Astrocyte (in vitro differentiated cells and primary cell): ENCODE measurements around the gene MYLIP. TPM values are rescaled to one million over a fixed set of nuclear protein-coding genes. Genes with fewer than 3 reads are reported as not detected.

Experiments
- DNase-seq: peaks from one replicate; pipeline ENCODE4 v3.0.0-alpha.2; 2010; ENCODE audit warnings: low read depth
- FAIRE-seq: peaks from 2 replicates; lab custom pipeline; 2011; peaks lifted over from hg19 to GRCh38; lab: Jason Lieb, UNC
- H2AFZ ChIP-seq: 2 replicates; pipeline ENCODE4 v1.6.0; 2012; ENCODE audit warnings: low read depth, low read length, inconsistent platforms
- H3K27ac ChIP-seq: 2 replicates; pipeline ENCODE4 v1.5.1; 2011; ENCODE audit warnings: low read depth, low read length, inconsistent platforms
- H3K27me3 ChIP-seq: 2 replicates; pipeline ENCODE4 v1.6.0; 2011; ENCODE audit warnings: low read length, inconsistent platforms; ENCODE audit not compliant: insufficient read depth
- H3K36me3 ChIP-seq: 2 replicates; pipeline ENCODE4 v1.5.1; 2011; ENCODE audit warnings: low read length, inconsistent platforms; ENCODE audit not compliant: insufficient read depth
- H3K4me1 ChIP-seq: 2 replicates; pipeline ENCODE4 v1.5.1; 2011; ENCODE audit warnings: low read length, inconsistent platforms; ENCODE audit not compliant: insufficient read depth
- H3K4me2 ChIP-seq: 2 replicates; pipeline ENCODE4 v1.6.0; 2012; ENCODE audit warnings: low read length, inconsistent platforms
- H3K4me3 ChIP-seq: 2 replicates; pipeline ENCODE4 v1.5.1; 2011; ENCODE audit warnings: low read depth, mild to moderate bottlenecking, low read length, inconsistent platforms; ENCODE audit not compliant: insufficient read depth
- H3K79me2 ChIP-seq: 2 replicates; pipeline ENCODE4 v1.6.0; 2012; ENCODE audit warnings: mild to moderate bottlenecking, low read length, inconsistent platforms; ENCODE audit not compliant: insufficient read depth
- H3K9ac ChIP-seq: 2 replicates; pipeline ENCODE4 v1.6.0; 2012; ENCODE audit warnings: mild to moderate bottlenecking, low read length, inconsistent platforms
- H3K9me3 ChIP-seq: 2 replicates; pipeline ENCODE4 v1.5.1; 2012; ENCODE audit warnings: low read depth, mild to moderate bottlenecking, low read length, inconsistent platforms; ENCODE audit not compliant: insufficient read depth
- H4K20me1 ChIP-seq: 2 replicates; pipeline ENCODE4 v1.6.0; 2012; ENCODE audit warnings: low read length, inconsistent platforms; ENCODE audit not compliant: insufficient read depth
- H3K27ac Mint-ChIP-seq: one replicate; pipeline ENCODE4 v1.8.0; 2021; ENCODE audit warnings: mild to moderate bottlenecking, mixed read lengths; ENCODE audit not compliant: unreplicated experiment
- H3K27me3 Mint-ChIP-seq: one replicate; pipeline ENCODE4 v1.8.0; 2021; ENCODE audit warnings: low read depth, mixed read lengths; ENCODE audit not compliant: unreplicated experiment
- H3K36me3 Mint-ChIP-seq: one replicate; pipeline ENCODE4 v1.8.0; 2021; ENCODE audit warnings: low read depth, mixed read lengths; ENCODE audit not compliant: unreplicated experiment
- H3K4me1 Mint-ChIP-seq: one replicate; pipeline ENCODE4 v1.8.0; 2021; ENCODE audit warnings: low read depth, mixed read lengths; ENCODE audit not compliant: unreplicated experiment
- H3K4me3 Mint-ChIP-seq: one replicate; pipeline ENCODE4 v1.8.0; 2021; ENCODE audit warnings: mild to moderate bottlenecking, moderate library complexity, mixed read lengths; ENCODE audit not compliant: unreplicated experiment
- H3K9me3 Mint-ChIP-seq: one replicate; pipeline ENCODE4 v1.8.0; 2021; ENCODE audit warnings: mild to moderate bottlenecking, mixed read lengths; ENCODE audit not compliant: unreplicated experiment
- EZH2 ChIP-seq: IDR thresholded peaks from 2 replicates; pipeline ENCODE4 v1.6.1; 2012; ENCODE audit warnings: mild to moderate bottlenecking, low read length, inconsistent platforms; ENCODE audit not compliant: insufficient read depth
- total RNA-seq: library from RNA; stranded (reverse); gene quantifications from 2 replicates; pipeline ENCODE4 v1.2.1, GENCODE V29; 2021
- TF ChIP-seq, protein P1 (sequence below): IDR thresholded peaks from 2 replicates; pipeline ENCODE4 v1.5.1; 2011; ENCODE audit warnings: low read depth, mild to moderate bottlenecking, inconsistent platforms, low read length, moderate library complexity; ENCODE audit not compliant: insufficient read depth

The MYLIP gene
- total RNA-seq, 1 donor from 2014 or later, result 12.9 TPM

DNA sequence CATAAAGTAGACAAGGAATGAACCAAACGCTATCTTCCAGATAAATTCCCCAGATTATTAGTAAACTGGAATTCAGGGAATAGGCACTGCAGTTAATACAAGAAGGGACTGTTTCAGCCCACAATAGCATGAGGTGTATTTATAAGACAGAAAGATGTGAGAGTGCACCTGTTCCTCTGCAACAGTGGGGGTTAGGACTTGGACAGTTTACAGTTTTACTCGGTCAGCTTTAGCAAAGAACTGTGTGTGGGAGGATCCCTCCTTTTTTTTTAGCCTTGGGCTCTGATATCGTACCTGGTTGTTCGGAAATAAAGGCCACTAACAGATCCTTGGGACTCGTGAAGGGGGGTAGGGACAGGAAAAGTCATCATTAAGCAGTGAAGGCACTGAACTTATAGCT lies 2.0 kb upstream of the MYLIP start:
- no peaks in the 10 kb centered on the region for H3K4me1 Mint-ChIP-seq
- Histone ChIP-seq H3K4me2 (no peak overlapping the region), H2AFZ (no peak overlapping the region), H3K9me3 (no peaks in the 10 kb centered on the region), H3K79me2 (no peaks in the 10 kb centered on the region), H3K9ac (no peak overlapping the region), H3K36me3 (no peaks in the 10 kb centered on the region), H3K27me3 (peaks cover 40% of the 10 kb centered on the region), H4K20me1 (no peaks in the 10 kb centered on the region), H3K4me1 (peaks cover 19% of the 10 kb centered on the region), H3K4me3 (no peak overlapping the region), H3K27ac (no peak overlapping the region)
- H3K27ac Mint-ChIP-seq, result no peak overlapping the region
- FAIRE-seq (no peak), DNase-seq (no peak)
- H3K27me3 Mint-ChIP-seq, result peaks cover 11% of the 10 kb centered on the region
- H3K9me3 Mint-ChIP-seq, result no peaks in the 10 kb centered on the region
- TF ChIP-seq, protein P1, sequence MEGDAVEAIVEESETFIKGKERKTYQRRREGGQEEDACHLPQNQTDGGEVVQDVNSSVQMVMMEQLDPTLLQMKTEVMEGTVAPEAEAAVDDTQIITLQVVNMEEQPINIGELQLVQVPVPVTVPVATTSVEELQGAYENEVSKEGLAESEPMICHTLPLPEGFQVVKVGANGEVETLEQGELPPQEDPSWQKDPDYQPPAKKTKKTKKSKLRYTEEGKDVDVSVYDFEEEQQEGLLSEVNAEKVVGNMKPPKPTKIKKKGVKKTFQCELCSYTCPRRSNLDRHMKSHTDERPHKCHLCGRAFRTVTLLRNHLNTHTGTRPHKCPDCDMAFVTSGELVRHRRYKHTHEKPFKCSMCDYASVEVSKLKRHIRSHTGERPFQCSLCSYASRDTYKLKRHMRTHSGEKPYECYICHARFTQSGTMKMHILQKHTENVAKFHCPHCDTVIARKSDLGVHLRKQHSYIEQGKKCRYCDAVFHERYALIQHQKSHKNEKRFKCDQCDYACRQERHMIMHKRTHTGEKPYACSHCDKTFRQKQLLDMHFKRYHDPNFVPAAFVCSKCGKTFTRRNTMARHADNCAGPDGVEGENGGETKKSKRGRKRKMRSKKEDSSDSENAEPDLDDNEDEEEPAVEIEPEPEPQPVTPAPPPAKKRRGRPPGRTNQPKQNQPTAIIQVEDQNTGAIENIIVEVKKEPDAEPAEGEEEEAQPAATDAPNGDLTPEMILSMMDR, result no peak
- no peak for TF ChIP-seq EZH2
- no peak overlapping the region for H3K4me3 Mint-ChIP-seq
- no peaks in the 10 kb centered on the region for H3K36me3 Mint-ChIP-seq

DNA sequence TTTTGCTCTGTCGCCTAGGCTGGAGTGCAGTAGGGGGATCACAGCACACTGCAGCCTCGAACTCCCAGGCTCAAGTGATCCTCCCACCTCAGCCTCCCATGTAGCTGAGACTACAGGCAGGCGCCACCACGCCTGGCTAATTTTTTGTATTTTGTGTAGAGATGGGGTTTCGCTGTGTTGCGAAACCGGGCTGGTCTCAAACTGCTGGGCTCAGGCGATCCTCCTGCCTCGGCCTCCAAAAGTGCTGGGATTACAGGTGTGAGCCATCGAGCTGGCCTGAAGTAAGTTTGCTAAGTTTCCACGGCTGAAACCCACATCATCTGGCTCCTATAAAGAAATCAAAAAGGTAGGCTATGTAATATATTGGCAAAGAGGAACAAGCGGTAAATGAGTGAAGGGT lies 1.4 kb upstream of the MYLIP start:
- Histone ChIP-seq H3K79me2 (no peaks in the 10 kb centered on the region), H2AFZ (no peak overlapping the region), H3K4me3 (no peak overlapping the region), H3K27ac (no peak overlapping the region), H3K4me1 (peaks cover 19% of the 10 kb centered on the region), H3K27me3 (peaks cover 34% of the 10 kb centered on the region), H3K9ac (no peak overlapping the region), H3K9me3 (no peaks in the 10 kb centered on the region), H3K4me2 (no peak overlapping the region), H3K36me3 (no peaks in the 10 kb centered on the region), H4K20me1 (no peaks in the 10 kb centered on the region)
- FAIRE-seq, result no peak
- TF ChIP-seq, protein P1, result no peak
- TF ChIP-seq EZH2, result no peak
- Mint-ChIP-seq H3K4me1 (no peaks in the 10 kb centered on the region), H3K4me3 (peak overlapping the region; percentile 29), H3K27me3 (peaks cover 11% of the 10 kb centered on the region), H3K36me3 (no peaks in the 10 kb centered on the region), H3K9me3 (no peaks in the 10 kb centered on the region), H3K27ac (peak overlapping the region; percentile 58)
- no peak for DNase-seq

DNA sequence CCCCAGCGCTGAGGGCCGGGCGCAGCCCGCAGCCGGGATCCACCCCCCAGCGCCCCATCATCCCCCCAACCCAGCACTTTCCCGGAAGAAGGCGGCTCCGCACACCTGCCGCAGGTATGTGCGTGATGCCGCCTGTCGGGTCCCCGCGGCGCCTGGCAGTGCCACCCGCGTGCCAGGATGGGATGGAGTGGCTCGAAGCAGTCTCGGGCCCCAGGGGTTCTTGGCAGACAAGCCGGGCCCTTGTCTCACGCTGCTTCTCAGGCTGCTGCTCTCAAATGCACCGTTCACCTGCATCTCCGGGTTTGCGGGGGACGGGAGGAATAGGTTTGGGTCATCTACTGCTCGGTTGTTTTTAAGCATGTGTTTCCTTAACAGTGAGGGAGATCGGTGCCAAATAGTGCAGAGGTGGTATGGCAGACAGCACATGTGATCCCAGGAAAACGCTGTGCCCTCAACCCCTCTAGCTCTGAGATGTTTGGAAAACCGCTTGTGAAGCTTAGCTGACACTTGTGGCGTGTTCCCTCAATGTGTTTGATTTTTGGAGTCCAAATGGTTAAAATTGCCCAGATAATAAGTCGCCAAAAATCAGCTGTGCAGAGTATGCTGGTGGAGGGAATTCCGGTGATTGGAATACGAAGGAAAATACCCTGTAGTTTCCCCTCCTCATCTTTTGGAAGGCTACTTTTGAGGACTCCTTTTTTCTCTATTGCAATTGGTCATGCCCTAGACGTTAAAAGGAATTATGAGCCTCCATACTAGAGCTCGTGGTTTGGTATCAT lies 926 bp downstream of the MYLIP start:
- no peak overlapping the region for H3K27ac ChIP-seq
- Mint-ChIP-seq H3K9me3 (no peaks in the 10 kb centered on the region), H3K4me1 (peaks cover 18% of the 10 kb centered on the region), H3K4me3 (peak overlapping the region; percentile 100), H3K27me3 (peaks cover under 1% of the 10 kb centered on the region), H3K27ac (peak overlapping the region; percentile 93), H3K36me3 (no peaks in the 10 kb centered on the region)
- peaks cover 15% of the 10 kb centered on the region for H3K27me3 ChIP-seq
- peak overlapping the region; percentile 62 for H3K4me3 ChIP-seq
- H4K20me1 ChIP-seq, result no peaks in the 10 kb centered on the region
- no peak for FAIRE-seq
- no peaks in the 10 kb centered on the region for H3K36me3 ChIP-seq
- no peaks in the 10 kb centered on the region for H3K9me3 ChIP-seq
- peak overlapping the region; percentile 85 for H3K4me2 ChIP-seq
- no peaks in the 10 kb centered on the region for H3K79me2 ChIP-seq
- DNase-seq, result no peak
- TF ChIP-seq EZH2, result peak; percentile 38
- TF ChIP-seq, protein P1, result no peak
- peak overlapping the region; percentile 85 for H3K9ac ChIP-seq
- H2AFZ ChIP-seq, result no peak overlapping the region
- H3K4me1 ChIP-seq, result peaks cover 19% of the 10 kb centered on the region
